LoVo (cell line): Measurements from ENCODE around the gene KCTD3.

Experiments used
- DNase-seq: peaks from one replicate; pipeline ENCODE4 v3.0.0-alpha.2; 2016; ENCODE audit warnings: low spot score

Gene KCTD3

DNA sequence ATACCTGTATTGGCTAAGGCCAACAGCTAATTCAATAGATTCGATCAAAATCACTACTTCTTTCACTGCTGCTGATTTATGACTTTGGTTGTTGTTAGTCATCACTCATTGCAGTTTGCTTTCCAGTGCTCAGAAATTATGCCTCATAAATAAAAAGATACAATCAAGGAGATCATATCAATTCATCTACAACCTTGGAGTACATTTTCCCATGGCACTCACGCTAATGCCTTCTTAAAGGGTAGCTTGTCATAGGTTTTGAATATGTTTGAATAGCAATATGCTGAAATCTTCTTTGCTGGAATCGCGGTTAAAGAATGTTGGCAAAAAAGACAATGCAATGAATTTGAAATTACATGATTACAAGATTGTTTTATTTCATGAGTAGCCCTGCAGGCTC lies 89.9 kb downstream of the KCTD3 start:
- no peak for DNase-seq

GRCh38 chr1:215660259-215660658 lies 93.2 kb downstream of the KCTD3 start:
- no peak for DNase-seq

GRCh38 chr1:215661033-215661432 lies 93.9 kb downstream of the KCTD3 start:
- DNase-seq: no peak

DNA sequence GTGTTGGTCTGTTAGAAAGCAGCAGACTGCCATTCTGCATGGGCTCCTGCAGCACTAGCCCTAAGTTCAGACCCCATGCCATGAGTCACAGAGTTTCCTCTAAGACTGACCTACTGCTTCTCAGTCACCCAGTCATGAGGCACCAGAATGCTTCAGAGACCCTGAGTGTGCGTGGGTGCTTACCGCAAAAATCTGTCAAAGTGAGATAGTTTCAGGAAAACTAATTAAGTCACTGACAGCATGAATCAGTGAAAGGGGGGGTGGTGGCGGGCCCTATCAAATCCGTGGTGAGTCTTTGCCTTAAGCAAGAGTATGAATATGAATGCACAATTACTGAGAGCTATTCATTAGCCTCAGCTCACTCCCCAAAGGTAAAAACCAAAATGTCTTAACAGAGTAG lies 98.1 kb downstream of the KCTD3 start:
- no peak for DNase-seq

DNA sequence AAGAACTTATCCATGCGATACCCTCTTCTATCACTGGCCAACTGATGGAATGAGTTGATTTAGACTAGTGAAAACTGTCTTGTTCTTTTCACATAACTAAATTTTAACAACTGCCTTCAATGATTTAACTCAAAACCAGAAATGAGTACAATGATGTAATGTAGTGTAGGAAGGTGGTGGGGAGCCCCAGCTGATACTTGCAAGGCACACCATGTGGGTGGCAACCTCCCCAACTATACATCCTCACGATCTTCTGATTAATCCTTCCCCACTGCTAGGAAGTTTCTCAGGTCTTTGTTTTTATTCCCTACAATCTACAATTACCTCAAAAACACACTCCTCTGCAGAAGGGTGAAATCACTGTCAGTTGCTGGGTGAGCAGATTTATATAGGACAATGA lies 100.7 kb downstream of the KCTD3 start:
- DNase-seq: no peak

GRCh38 chr1:215669806-215670491 lies 102.8 kb downstream of the KCTD3 start:
- DNase-seq: no peak
